ENCODE data around the gene MTFR1L.

DNA sequence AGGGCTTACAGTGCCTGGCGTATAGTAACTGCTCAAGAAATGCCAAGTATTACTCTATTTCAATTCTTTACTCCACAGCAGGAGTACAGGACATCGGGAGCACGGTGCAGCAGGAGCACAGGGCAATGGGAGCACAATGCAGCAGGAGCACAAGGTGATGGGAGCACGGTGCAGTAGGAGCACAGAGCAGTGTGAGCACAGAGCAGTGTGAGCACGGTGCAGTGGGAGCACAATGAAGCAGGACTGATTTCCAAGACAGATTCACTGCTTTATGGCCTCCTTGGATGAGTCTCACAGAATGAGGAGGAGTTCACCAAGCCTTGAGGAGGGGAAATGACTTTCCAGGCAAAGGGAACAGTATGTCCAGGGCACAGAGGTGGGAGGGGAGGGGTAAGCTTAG, 60.8 kb downstream of the MTFR1L start:
- TF ChIP-seq, protein P1, sequence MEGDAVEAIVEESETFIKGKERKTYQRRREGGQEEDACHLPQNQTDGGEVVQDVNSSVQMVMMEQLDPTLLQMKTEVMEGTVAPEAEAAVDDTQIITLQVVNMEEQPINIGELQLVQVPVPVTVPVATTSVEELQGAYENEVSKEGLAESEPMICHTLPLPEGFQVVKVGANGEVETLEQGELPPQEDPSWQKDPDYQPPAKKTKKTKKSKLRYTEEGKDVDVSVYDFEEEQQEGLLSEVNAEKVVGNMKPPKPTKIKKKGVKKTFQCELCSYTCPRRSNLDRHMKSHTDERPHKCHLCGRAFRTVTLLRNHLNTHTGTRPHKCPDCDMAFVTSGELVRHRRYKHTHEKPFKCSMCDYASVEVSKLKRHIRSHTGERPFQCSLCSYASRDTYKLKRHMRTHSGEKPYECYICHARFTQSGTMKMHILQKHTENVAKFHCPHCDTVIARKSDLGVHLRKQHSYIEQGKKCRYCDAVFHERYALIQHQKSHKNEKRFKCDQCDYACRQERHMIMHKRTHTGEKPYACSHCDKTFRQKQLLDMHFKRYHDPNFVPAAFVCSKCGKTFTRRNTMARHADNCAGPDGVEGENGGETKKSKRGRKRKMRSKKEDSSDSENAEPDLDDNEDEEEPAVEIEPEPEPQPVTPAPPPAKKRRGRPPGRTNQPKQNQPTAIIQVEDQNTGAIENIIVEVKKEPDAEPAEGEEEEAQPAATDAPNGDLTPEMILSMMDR (IDR thresholded peaks at IDR 0.05; ENCODE audit: insufficient read depth, low read depth, low read length): no peak
- TF ChIP-seq EZH2 (IDR thresholded peaks at IDR 0.05; ENCODE audit: insufficient read depth, low read length): no peak
